Measurements from ENCODE around the gene GNG2. TPM values are rescaled to one million over a fixed set of nuclear protein-coding genes. Genes with fewer than 3 reads are reported as not detected.
A peak's percentile ranks its signal among the peaks of the same experiment; 100 is the strongest.

The GNG2 gene
- total RNA-seq, 2 donors from 2014 or later: 47.9 to 51.6 TPM

DNA sequence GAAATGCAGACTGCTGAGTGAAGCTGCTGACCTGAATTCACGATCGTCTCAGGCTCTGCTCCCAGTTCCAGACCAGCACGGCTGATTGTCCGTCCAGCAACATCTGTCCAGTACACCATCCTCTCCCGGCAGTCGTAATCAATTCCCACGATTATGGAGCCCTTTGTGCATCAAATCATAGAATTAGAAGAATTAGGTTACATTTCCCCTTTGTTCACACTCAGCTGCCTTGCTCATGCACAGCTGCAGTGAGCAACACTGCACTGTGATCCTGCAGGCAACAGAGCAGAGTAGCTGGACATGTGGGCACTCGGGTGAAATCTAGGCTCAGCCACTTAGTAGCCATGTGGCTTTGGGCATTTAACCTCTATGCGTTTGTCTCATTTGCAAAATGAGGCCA is 151.1 kb downstream of the GNG2 start:
- no peaks in the 10 kb centered on the region for H3K9me3 Mint-ChIP-seq
- Histone ChIP-seq H3K27me3 (ENCODE audit: control insufficient read depth, insufficient read depth, low read length, poor library complexity, severe bottlenecking) (no peaks in the 10 kb centered on the region), H3K9ac (ENCODE audit: extremely low read depth, low read length, poor library complexity, severe bottlenecking) (no peak overlapping the region), H3K9me3 (ENCODE audit: control insufficient read depth, low read length) (no peaks in the 10 kb centered on the region), H3K4me3 (ENCODE audit: low read length) (no peak overlapping the region), H3K36me3 (ENCODE audit: control insufficient read depth, insufficient read depth, low read length) (peaks cover 58% of the 10 kb centered on the region), H3K4me1 (ENCODE audit: control insufficient read depth, insufficient read depth, low read length) (no peaks in the 10 kb centered on the region), H3K27ac (ENCODE audit: low read depth, low read length) (no peak overlapping the region)
- peaks cover 29% of the 10 kb centered on the region for H3K4me1 Mint-ChIP-seq
- H3K4me3 Mint-ChIP-seq: no peak overlapping the region
- peak overlapping the region; percentile 14 for H3K27ac Mint-ChIP-seq
- 94 to 95% methylated on average over 5 to 9 of the region's 9 CpGs for WGBS, 2 experiments (ENCODE audit: insufficient coverage in 1 of 2, insufficient read length in 1 of 2)
- peaks cover 32% of the 10 kb centered on the region for H3K36me3 Mint-ChIP-seq (ENCODE audit: low read depth)
- H3K27me3 Mint-ChIP-seq (ENCODE audit: insufficient read depth): no peaks in the 10 kb centered on the region
- no peak for DNase-seq
- TF ChIP-seq, protein P1, sequence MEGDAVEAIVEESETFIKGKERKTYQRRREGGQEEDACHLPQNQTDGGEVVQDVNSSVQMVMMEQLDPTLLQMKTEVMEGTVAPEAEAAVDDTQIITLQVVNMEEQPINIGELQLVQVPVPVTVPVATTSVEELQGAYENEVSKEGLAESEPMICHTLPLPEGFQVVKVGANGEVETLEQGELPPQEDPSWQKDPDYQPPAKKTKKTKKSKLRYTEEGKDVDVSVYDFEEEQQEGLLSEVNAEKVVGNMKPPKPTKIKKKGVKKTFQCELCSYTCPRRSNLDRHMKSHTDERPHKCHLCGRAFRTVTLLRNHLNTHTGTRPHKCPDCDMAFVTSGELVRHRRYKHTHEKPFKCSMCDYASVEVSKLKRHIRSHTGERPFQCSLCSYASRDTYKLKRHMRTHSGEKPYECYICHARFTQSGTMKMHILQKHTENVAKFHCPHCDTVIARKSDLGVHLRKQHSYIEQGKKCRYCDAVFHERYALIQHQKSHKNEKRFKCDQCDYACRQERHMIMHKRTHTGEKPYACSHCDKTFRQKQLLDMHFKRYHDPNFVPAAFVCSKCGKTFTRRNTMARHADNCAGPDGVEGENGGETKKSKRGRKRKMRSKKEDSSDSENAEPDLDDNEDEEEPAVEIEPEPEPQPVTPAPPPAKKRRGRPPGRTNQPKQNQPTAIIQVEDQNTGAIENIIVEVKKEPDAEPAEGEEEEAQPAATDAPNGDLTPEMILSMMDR (conservative IDR thresholded peaks at IDR 0.05): no peak

DNA sequence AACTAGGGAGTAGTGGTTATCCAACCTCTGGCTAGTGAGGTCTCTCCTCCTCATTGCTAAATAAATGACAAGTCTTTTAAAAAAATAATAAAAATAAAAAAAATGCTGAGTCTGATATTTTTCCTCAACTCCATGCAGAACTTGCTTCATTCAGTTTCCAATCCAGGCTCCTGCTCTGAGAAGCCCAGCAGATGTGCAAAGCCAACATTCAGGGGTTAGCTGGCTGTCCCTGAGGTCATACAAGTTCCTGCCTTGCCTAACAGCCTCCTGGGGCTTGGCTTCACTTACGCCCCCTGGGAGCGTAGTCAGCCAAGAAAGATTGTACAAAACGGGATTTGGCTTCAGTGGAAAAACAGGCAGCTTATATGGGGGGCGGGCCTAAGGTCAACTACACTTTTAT is 152.2 kb downstream of the GNG2 start:
- H3K4me3 ChIP-seq (ENCODE audit: low read length): no peak overlapping the region
- H3K9ac ChIP-seq (ENCODE audit: extremely low read depth, low read length, poor library complexity, severe bottlenecking): no peak overlapping the region
- H3K4me1 ChIP-seq (ENCODE audit: control insufficient read depth, insufficient read depth, low read length): no peaks in the 10 kb centered on the region
- 87 to 89% methylated on average over 3 to 4 of the region's 4 CpGs for WGBS, 2 experiments (ENCODE audit: insufficient coverage in 1 of 2, insufficient read length in 1 of 2)
- no peaks in the 10 kb centered on the region for H3K9me3 ChIP-seq (ENCODE audit: control insufficient read depth, low read length)
- TF ChIP-seq, protein P1 (conservative IDR thresholded peaks at IDR 0.05): peak; percentile 23
- Mint-ChIP-seq H3K36me3 (ENCODE audit: low read depth) (peaks cover 29% of the 10 kb centered on the region), H3K27ac (no peak overlapping the region), H3K9me3 (no peaks in the 10 kb centered on the region), H3K4me1 (peaks cover 31% of the 10 kb centered on the region), H3K27me3 (ENCODE audit: insufficient read depth) (no peaks in the 10 kb centered on the region), H3K4me3 (no peak overlapping the region)
- no peak overlapping the region for H3K27ac ChIP-seq (ENCODE audit: low read depth, low read length)
- peaks cover 47% of the 10 kb centered on the region for H3K36me3 ChIP-seq (ENCODE audit: control insufficient read depth, insufficient read depth, low read length)
- no peaks in the 10 kb centered on the region for H3K27me3 ChIP-seq (ENCODE audit: control insufficient read depth, insufficient read depth, low read length, poor library complexity, severe bottlenecking)
- no peak for DNase-seq

DNA sequence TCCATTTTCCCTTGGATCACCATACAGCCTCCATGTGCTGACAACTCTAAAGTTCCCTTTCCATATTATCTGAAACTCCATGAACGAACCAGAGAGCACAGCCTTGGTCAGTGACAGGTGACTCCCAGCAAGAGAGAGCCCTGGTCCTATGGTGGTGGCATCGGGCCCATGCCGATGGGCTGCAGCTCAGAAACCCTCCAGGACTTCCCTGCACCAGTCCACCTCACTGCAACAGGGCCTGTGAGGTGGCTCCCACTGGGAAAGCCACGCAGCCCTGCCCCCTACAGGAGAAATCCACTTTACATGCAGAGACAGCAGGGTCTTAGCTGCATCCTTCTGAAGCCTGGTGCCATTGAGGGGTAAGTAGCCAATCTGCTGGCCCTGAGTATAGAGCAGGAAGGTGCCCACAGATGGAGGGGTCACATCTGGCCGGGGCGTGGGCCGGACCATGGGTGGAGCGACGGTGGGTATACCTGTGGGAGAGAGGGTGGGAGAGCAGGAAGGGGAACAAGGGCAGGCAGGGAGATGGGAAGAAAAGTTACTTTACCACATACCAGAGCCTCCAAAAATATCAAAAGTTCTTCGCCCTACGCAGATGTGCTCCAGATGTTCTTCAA is 153.7 kb downstream of the GNG2 start:
- Histone ChIP-seq H3K27me3 (ENCODE audit: control insufficient read depth, insufficient read depth, low read length, poor library complexity, severe bottlenecking) (no peaks in the 10 kb centered on the region), H3K27ac (ENCODE audit: low read depth, low read length) (no peak overlapping the region), H3K4me1 (ENCODE audit: control insufficient read depth, insufficient read depth, low read length) (no peaks in the 10 kb centered on the region), H3K9ac (ENCODE audit: extremely low read depth, low read length, poor library complexity, severe bottlenecking) (no peak overlapping the region), H3K9me3 (ENCODE audit: control insufficient read depth, low read length) (no peaks in the 10 kb centered on the region), H3K4me3 (ENCODE audit: low read length) (no peak overlapping the region), H3K36me3 (ENCODE audit: control insufficient read depth, insufficient read depth, low read length) (peaks cover 32% of the 10 kb centered on the region)
- Mint-ChIP-seq H3K36me3 (ENCODE audit: low read depth) (peaks cover 15% of the 10 kb centered on the region), H3K27ac (no peak overlapping the region), H3K9me3 (no peaks in the 10 kb centered on the region), H3K4me3 (no peak overlapping the region), H3K4me1 (peaks cover 34% of the 10 kb centered on the region), H3K27me3 (ENCODE audit: insufficient read depth) (no peaks in the 10 kb centered on the region)
- peak; percentile 88 for DNase-seq
- TF ChIP-seq, protein P1 (conservative IDR thresholded peaks at IDR 0.05): peak; percentile 76
- WGBS, 2 experiments (ENCODE audit: insufficient coverage in 1 of 2, insufficient read length in 1 of 2): 80% methylated on average over 11 of the region's 11 CpGs; no CpG with 5 or more reads in 1 of the 2 experiments
